Activated CD8-positive, alpha-beta memory T cell treated with anti-CD3 and anti-CD28 coated beads, Interleukin-2, amount 50 U/mL, for 24 hours (primary cell): ENCODE measurements around the gene VPS50.
"Not testable (repeated sequence)": the region's sequence is repeated elsewhere in the genome, so short reads cannot be mapped to it uniquely, and the experiment has no call there.

ENCODE experiments used
- DNase-seq: peaks from one replicate; pipeline ENCODE4 v3.0.0-alpha.2; 2020; ENCODE audit errors: extremely low read depth

The VPS50 gene

GRCh38 chr7:93238748-93239147, 6.6 kb downstream of the VPS50 start:
- no peak for DNase-seq

DNA sequence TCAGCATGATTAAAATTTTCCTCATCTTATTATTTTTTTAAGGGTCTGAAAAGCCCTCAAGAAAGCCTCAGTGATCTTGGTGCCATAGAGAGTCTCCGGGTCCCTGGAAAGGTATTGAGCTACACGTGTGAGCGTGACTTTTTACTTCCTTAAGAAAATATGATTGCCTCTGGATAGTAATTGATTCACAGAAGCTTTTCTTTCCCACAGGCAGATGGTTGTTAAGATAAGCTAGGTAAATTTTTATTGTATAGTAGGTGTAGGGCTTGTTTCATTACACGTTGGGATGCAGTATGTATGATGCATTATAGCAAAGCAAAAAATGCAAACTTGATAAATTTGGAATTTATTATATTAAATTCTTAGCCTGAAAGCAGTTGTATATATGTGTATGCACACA, 7.7 kb downstream of the VPS50 start:
- no peak for DNase-seq

- no peak for DNase-seq
These were observed 9.9 kb downstream of the VPS50 start for GRCh38 chr7:93242106-93242505.

DNA sequence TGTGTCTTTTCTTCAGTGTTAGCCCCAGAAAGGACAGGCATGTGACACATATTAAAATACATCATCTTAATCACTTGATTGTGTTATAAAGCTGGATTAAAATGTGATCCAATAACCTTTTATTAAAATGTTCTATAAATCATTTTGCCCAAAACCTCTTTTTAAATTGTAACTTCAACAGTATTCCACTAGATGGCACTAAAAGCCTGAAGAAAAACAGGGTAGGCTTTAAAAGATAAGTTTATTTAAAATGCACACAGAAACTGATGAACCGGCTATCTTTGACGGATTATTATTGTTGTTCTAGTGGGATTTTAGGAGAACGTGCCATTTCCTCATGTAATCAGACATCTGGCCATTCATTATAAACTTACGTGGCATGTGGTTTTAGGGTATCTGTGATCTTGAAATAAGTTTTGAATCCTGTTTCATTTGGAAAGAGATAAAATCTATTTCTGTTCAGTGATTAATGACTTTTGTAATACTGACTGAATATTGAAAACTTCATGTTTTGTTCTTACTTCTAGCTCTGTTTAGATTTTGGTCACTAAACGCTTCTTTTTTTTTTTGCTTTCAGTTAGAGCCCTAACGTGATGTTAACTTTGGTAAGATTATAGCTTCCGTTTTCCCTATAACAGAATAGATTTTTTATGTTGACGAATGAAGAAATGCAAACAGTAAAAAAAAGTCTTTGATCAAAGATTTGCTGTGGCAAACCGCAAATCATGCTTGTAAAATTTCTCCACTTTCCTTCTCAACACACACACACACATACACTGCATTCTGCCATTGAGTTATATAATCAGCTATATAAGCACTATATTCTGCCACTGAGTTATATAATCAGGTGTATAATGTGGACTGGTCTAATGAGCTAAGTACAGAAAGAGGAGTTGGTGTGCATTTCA, 13.6 kb downstream of the VPS50 start:
- no peak for DNase-seq

DNA sequence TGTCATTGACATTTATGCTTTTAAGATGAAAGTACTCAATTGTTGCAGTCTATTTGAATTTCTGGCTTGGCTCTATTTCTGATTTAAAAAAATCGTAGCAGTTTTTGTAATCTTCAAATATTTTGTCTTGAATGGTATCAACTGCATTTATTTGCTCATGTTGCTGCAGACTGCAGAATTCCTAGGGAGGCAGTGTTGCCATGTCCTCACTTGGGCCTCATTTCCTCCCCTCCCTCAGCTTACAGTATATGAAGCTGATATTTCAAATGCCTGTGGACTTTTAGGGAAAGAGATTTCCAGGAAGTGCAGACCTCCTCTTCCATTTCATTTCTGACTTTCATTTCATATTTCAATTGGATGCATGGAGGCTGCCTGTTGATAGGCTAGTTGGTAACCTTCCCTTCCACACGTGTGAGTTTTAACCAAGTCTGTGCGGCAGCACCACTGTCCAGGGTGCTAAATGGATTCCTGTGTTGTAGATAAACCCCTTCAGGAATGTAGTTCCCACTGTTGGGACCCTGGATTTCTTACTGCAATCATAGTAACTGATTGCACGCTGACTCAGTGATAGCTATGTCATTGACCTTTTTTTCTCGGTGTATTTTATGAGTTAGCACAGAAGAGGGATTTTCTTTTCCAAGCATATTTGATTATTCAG, 17.5 kb downstream of the VPS50 start:
- DNase-seq, result no peak

- DNase-seq, result no peak
These were observed 26.5 kb downstream of the VPS50 start for GRCh38 chr7:93258661-93259060.

DNA sequence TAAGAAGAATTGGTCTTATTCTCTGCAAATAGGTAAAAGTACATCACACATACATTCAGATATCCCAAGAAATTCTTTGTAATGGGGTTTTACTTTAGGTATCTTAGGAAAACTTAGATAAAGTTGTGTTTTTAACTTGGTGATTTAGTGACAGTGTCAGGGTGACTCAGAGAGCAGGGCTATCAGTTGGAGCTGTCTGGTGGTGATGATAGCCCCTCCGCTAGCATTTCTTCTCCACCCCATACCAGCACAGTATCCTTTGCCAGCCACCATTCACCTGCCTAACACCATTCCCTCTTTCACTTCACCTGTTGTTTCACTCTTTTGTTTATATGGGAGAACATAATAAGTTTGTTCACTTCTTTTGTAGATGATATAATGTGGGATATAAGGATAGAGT, 30.4 kb downstream of the VPS50 start:
- no peak for DNase-seq

DNA sequence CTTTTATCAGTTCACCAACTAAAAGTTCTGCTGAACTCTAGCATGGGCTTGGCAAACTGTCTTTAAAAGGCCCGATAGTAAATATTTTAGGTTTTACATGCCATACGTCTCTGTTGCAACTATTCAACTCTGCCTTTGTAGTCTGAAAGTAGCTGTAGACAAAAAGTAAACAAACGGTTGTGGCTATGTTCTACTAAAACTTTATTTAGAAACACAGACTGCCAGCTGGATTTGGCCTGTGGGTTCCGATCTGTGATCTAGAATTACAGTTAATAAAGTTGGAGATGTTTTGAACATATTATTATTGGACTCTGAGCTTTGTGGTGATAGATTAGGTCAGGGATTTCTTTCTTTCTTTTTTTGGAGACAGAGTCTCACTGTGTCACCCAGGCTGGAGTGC, 33.1 kb downstream of the VPS50 start:
- DNase-seq, result no peak

GRCh38 chr7:93279541-93279940, 47.4 kb downstream of the VPS50 start:
- no peak for DNase-seq

DNA sequence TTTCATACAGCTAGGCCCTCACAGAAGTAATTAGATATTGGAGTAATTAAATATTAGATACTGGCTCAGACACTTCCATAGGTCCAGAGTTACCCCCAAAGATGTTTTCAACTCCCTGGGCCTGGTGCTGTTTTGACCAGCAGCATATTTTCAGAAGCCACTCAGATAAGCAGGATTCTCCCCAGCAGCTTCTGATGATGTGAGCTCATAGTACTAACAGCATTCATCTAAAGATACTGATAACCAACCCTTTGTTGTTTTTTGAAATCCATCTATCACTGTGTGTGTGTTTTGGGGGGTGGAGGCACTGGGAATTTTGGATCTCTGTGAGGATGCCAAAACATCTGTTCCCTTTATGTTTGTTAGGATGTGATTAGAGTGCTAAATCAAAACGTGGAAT, 52.7 kb downstream of the VPS50 start:
- no peak for DNase-seq

GRCh38 chr7:93293229-93293628, 61.1 kb downstream of the VPS50 start:
- DNase-seq, result no peak

GRCh38 chr7:93298206-93298605, 66.0 kb downstream of the VPS50 start:
- DNase-seq, result no peak

- DNase-seq, result no peak
These were observed 66.5 kb downstream of the VPS50 start for GRCh38 chr7:93298671-93299070.

GRCh38 chr7:93301736-93302135, 69.6 kb downstream of the VPS50 start:
- no peak for DNase-seq

GRCh38 chr7:93307131-93307660, 75.0 kb downstream of the VPS50 start:
- no peak for DNase-seq

GRCh38 chr7:93307943-93308342, 75.8 kb downstream of the VPS50 start:
- DNase-seq, result no peak

GRCh38 chr7:93310346-93310745, 78.2 kb downstream of the VPS50 start:
- DNase-seq, result no peak

DNA sequence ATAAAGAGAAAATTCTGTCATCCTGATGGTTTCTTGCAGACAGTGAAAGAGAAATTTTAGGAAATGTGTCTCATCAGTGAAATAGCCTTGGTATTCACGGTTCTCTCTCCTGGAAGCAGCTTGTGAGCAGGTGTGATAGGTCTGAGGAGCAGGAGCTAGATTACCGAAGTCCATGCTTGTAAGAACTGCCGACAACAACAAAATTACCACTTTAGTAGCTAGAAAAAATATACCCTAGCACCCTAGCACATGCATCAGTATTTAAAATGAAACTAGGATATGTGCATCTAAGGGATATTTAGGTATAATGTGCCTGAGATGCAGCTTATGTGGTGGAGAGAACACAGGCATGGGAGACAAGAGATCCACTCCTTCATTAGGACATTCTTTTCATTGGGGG, 82.3 kb downstream of the VPS50 start:
- no peak for DNase-seq

- DNase-seq, result no peak
These were observed 83.7 kb downstream of the VPS50 start for GRCh38 chr7:93315896-93316295.

GRCh38 chr7:93316730-93317129, 84.6 kb downstream of the VPS50 start:
- DNase-seq, result no peak

DNA sequence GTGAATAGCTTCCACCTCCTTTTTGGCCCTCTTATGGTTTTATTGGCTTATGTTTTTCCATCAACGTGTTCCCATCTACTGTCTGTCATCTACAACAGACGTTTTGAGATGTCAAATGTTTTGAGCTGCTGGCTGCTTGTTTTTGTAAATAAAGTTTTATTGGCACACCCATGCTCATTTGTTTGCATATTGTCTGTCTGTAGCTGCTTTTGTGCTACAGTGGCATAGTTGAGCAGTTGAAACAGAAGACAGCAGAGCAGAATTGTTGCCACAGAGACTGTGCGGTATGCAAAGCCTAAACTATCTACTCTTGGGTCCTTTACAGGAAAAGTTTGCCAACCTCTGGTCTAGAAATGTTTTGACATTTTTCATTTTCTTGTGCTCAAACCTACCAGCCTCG, 88.7 kb downstream of the VPS50 start:
- no peak for DNase-seq

GRCh38 chr7:93326291-93326690, 94.1 kb downstream of the VPS50 start:
- DNase-seq, result not testable (repeated sequence)

GRCh38 chr7:93327006-93327633, 95.0 kb downstream of the VPS50 start:
- DNase-seq, result no peak
